HepG2 (cell line): ENCODE measurements around the gene DPEP1. TPM values are rescaled to one million over a fixed set of nuclear protein-coding genes. Genes with fewer than 3 reads are reported as not detected.
A peak's percentile ranks its signal among the peaks of the same experiment; 100 is the strongest.

Experiments
- DPF2 ChIP-seq: sonication (generic); formaldehyde crosslinking; IDR thresholded peaks from 2 replicates; pipeline ENCODE4 v1.4.0; 2020; ENCODE audit warnings: mild to moderate bottlenecking, low read depth, missing genetic modification reagents, borderline replicate concordance
- DR1 ChIP-seq: sonication (generic); formaldehyde crosslinking; IDR thresholded peaks from 2 replicates; pipeline ENCODE4 v1.8.0; 2021; ENCODE audit warnings: mild to moderate bottlenecking, missing genetic modification reagents, inconsistent platforms
- IRF2 ChIP-seq: IDR thresholded peaks from 2 replicates; pipeline ENCODE4 v1.6.1; 2018; ENCODE audit warnings: missing genetic modification reagents, missing compliant biosample characterization
- KDM2A ChIP-seq: sonication (generic); formaldehyde crosslinking; IDR thresholded peaks from 2 replicates; pipeline ENCODE4 v1.4.0; 2020; ENCODE audit warnings: low read depth, missing genetic modification reagents, borderline replicate concordance
- NR1H2 ChIP-seq: sonication (generic); formaldehyde crosslinking; IDR thresholded peaks from 2 replicates; pipeline ENCODE4 v1.8.1; 2022; ENCODE audit warnings: low read depth, missing genetic modification reagents, borderline replicate concordance
- TAF15 ChIP-seq: fragments of 200-400 bp; formaldehyde crosslinking; IDR thresholded peaks from one replicate; pipeline ENCODE4 v1.6.1; 2018; ENCODE audit warnings: mild to moderate bottlenecking, low read depth, low read length; ENCODE audit not compliant: poor library complexity, severe bottlenecking
- ZNF441 ChIP-seq: sonication (generic); formaldehyde crosslinking; IDR thresholded peaks from 2 replicates; pipeline ENCODE4 v1.7.0; 2021; ENCODE audit warnings: missing genetic modification reagents, borderline replicate concordance
- ZNF709 ChIP-seq: sonication (generic); formaldehyde crosslinking; IDR thresholded peaks from 2 replicates; pipeline ENCODE4 v1.5.0; 2020; ENCODE audit warnings: mild to moderate bottlenecking, missing genetic modification reagents
- ZNF788 ChIP-seq: sonication (generic); formaldehyde crosslinking; IDR thresholded peaks from 2 replicates; pipeline ENCODE4 v1.5.0; 2020; ENCODE audit warnings: mild to moderate bottlenecking, missing genetic modification reagents, borderline replicate concordance
- polyA plus RNA-seq, 8 experiments: library from polyadenylated mRNA; depleted of rRNA in 3 of 8; stranded (reverse) in 7 of 8; unstranded in 1 of 8; fragments of >200 nt; fragmentation: Illumina TruSeq in 4 of 8; extraction: Trizol in 4 of 8; gene quantifications; 2 replicates each; pipeline versions ENCODE4 v1.2.1 to v1.2.3, GENCODE V29; 2011 to 2016; ENCODE audit warnings: low read depth in 4 of 8, missing spikeins in 1 of 8, mixed read lengths in 1 of 8; ENCODE audit not compliant: insufficient read depth in 1 of 8
- total RNA-seq, 5 experiments: library from RNA; depleted of rRNA; stranded (reverse); fragments of >200 nt; fragmentation: Illumina TruSeq; extraction: Trizol; gene quantifications; 2 replicates each; pipeline ENCODE4 v1.2.3, GENCODE V29; 2016; ENCODE audit warnings: low read depth in 1 of 5
- TF ChIP-seq, protein P1 (sequence below): sonication (generic); formaldehyde crosslinking; IDR thresholded peaks from 2 replicates; pipeline ENCODE4 v1.8.1; 2023; ENCODE audit warnings: mild to moderate bottlenecking, missing genetic modification reagents
- TF ChIP-seq, protein P2 (sequence below): sonication (generic); formaldehyde crosslinking; IDR thresholded peaks from 2 replicates; pipeline ENCODE4 v1.5.0; 2020; ENCODE audit warnings: mild to moderate bottlenecking, missing genetic modification reagents, borderline replicate concordance
- TF ChIP-seq, protein P3 (sequence below): sonication (generic); formaldehyde crosslinking; IDR thresholded peaks from 2 replicates; pipeline ENCODE4 v1.8.0; 2022; ENCODE audit warnings: missing genetic modification reagents, mild to moderate bottlenecking, inconsistent platforms, borderline replicate concordance
- TF ChIP-seq, protein P4 (sequence below): sonication (generic); formaldehyde crosslinking; IDR thresholded peaks from 2 replicates; pipeline ENCODE4 v1.9.0; 2021; ENCODE audit warnings: missing genetic modification reagents, borderline replicate concordance

Gene DPEP1
- total and polyA plus RNA-seq, 2 of the 13 experiments (the other 11 are each of a cell fraction or from before 2014, with no cell fraction given) = 37.6 to 52.2 TPM

DNA sequence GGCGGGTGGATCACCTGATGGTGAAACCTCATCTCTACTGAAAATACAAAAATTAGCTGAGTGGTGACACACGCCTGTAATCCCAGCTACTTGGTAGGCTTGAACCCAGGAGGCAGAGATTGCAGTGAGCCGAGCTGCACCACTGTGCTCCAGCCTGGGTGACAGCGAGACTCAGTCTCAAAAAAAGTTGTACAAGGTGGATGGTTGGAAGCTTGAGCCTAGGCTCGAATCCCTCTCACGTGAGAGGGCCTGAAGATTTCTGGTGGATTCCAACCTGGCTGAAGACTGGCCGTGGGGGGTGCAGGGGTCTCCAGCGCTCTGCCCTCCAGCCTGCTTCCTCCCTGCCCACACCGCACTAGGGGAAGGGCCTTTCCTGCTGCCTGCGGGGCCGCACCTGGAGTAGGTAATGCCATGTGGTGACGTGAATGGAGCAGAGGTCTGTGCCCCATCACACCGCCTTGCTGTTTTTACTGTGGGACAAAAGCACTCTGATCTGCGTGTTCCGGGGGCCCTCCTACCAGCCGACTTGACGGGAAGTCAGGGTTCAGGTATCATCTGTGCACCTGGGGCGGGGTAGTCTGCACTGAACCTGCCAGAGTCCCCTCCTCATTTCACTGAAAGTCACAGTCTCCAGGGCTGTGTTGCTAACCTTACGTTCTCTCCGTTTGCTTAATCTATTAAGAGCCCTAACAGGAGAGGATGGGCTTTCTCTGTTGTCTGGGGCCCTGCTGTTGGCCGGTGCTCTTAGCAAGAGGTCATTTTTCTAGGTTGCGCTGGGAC lies 48.8 kb upstream of the DPEP1 start (continued):
- TF ChIP-seq, protein P1, sequence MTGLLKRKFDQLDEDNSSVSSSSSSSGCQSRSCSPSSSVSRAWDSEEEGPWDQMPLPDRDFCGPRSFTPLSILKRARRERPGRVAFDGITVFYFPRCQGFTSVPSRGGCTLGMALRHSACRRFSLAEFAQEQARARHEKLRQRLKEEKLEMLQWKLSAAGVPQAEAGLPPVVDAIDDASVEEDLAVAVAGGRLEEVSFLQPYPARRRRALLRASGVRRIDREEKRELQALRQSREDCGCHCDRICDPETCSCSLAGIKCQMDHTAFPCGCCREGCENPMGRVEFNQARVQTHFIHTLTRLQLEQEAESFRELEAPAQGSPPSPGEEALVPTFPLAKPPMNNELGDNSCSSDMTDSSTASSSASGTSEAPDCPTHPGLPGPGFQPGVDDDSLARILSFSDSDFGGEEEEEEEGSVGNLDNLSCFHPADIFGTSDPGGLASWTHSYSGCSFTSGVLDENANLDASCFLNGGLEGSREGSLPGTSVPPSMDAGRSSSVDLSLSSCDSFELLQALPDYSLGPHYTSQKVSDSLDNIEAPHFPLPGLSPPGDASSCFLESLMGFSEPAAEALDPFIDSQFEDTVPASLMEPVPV (CRISPR knock-in tag) = peak; percentile 40; the same call in 1 of the 2 replicates
- TF ChIP-seq ZNF788 (CRISPR knock-in tag) (0 out of 2 replicates have a peak, but pooled peaks have one; percentile 59), IRF2 (CRISPR knock-in tag) (0 out of 2 replicates have a peak, but pooled peaks have one; percentile 36), NR1H2 (CRISPR knock-in tag) (0 out of 2 replicates have a peak, but pooled peaks have one; percentile 47), ZNF441 (CRISPR knock-in tag) (peak; percentile 43; the same call in 1 of the 2 replicates), TAF15 (peak; percentile 71), DPF2 (CRISPR knock-in tag) (peak; percentile 14; the same call in 1 of the 2 replicates), ZNF709 (CRISPR knock-in tag) (0 out of 2 replicates have a peak, but pooled peaks have one; percentile 9), DR1 (CRISPR knock-in tag) (0 out of 2 replicates have a peak, but pooled peaks have one; percentile 14), KDM2A (CRISPR knock-in tag) (peak; percentile 10)
- TF ChIP-seq, protein P2, sequence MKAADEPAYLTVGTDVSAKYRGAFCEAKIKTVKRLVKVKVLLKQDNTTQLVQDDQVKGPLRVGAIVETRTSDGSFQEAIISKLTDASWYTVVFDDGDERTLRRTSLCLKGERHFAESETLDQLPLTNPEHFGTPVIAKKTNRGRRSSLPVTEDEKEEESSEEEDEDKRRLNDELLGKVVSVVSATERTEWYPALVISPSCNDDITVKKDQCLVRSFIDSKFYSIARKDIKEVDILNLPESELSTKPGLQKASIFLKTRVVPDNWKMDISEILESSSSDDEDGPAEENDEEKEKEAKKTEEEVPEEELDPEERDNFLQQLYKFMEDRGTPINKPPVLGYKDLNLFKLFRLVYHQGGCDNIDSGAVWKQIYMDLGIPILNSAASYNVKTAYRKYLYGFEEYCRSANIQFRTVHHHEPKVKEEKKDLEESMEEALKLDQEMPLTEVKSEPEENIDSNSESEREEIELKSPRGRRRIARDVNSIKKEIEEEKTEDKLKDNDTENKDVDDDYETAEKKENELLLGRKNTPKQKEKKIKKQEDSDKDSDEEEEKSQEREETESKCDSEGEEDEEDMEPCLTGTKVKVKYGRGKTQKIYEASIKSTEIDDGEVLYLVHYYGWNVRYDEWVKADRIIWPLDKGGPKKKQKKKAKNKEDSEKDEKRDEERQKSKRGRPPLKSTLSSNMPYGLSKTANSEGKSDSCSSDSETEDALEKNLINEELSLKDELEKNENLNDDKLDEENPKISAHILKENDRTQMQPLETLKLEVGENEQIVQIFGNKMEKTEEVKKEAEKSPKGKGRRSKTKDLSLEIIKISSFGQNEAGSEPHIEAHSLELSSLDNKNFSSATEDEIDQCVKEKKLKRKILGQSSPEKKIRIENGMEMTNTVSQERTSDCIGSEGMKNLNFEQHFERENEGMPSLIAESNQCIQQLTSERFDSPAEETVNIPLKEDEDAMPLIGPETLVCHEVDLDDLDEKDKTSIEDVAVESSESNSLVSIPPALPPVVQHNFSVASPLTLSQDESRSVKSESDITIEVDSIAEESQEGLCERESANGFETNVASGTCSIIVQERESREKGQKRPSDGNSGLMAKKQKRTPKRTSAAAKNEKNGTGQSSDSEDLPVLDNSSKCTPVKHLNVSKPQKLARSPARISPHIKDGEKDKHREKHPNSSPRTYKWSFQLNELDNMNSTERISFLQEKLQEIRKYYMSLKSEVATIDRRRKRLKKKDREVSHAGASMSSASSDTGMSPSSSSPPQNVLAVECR = 0 out of 2 replicates have a peak, but pooled peaks have one; percentile 14
- TF ChIP-seq, protein P3, sequence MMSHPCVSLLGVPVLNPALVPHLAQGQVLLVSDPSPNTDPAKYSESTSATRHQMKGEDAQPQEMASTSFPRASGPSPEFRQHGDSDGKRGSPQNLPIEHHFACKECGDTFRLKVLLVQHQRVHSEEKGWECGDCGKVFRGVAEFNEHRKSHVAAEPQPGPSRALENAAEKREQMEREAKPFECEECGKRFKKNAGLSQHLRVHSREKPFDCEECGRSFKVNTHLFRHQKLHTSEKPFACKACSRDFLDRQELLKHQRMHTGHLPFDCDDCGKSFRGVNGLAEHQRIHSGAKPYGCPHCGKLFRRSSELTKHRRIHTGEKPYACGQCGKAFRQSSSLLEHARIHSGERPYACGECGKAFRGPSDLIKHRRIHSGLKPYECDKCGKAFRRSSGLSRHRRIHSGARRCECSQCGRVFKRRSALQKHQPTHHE = no peak
- TF ChIP-seq, protein P4, sequence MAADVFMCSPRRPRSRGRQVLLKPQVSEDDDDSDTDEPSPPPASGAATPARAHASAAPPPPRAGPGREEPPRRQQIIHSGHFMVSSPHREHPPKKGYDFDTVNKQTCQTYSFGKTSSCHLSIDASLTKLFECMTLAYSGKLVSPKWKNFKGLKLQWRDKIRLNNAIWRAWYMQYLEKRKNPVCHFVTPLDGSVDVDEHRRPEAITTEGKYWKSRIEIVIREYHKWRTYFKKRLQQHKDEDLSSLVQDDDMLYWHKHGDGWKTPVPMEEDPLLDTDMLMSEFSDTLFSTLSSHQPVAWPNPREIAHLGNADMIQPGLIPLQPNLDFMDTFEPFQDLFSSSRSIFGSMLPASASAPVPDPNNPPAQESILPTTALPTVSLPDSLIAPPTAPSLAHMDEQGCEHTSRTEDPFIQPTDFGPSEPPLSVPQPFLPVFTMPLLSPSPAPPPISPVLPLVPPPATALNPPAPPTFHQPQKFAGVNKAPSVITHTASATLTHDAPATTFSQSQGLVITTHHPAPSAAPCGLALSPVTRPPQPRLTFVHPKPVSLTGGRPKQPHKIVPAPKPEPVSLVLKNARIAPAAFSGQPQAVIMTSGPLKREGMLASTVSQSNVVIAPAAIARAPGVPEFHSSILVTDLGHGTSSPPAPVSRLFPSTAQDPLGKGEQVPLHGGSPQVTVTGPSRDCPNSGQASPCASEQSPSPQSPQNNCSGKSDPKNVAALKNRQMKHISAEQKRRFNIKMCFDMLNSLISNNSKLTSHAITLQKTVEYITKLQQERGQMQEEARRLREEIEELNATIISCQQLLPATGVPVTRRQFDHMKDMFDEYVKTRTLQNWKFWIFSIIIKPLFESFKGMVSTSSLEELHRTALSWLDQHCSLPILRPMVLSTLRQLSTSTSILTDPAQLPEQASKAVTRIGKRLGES = no peak
